SK-N-SH (cell line): ENCODE results near the gene GTPBP4.

ENCODE experiments used
- EP300 ChIP-seq, 2 experiments: IDR thresholded peaks; 2 replicates each; pipeline versions ENCODE4 v1.4.0 to v1.6.1; 2012; ENCODE audit warnings: borderline replicate concordance in 1 of 2, low read depth in 1 of 2, low read length in 1 of 2
- JUND ChIP-seq: IDR thresholded peaks from 2 replicates; pipeline ENCODE4 v1.4.0; 2012
- MXI1 ChIP-seq: IDR thresholded peaks from 2 replicates; pipeline ENCODE4 v1.6.1; 2012; ENCODE audit warnings: mild to moderate bottlenecking, low read depth, low read length, improper control_type of control experiment
- NRF1 ChIP-seq: IDR thresholded peaks from 2 replicates; pipeline ENCODE4 v1.6.1; 2012; ENCODE audit warnings: low read depth, mild to moderate bottlenecking, low read length
- REST ChIP-seq: IDR thresholded peaks from 2 replicates; pipeline ENCODE4 v1.6.1; 2012; ENCODE audit warnings: mild to moderate bottlenecking, low read depth, low read length, moderate library complexity

GRCh38 chr10:983401-983800 lies 4.8 kb upstream of the GTPBP4 start:
- TF ChIP-seq EP300 (IDR thresholded peaks at IDR 0.05; ENCODE audit: borderline replicate concordance in 1 of 2, low read depth in 1 of 2, low read length in 1 of 2): no peak
- no peak for TF ChIP-seq REST
- TF ChIP-seq MXI1: no peak
- TF ChIP-seq JUND: no peak
- no peak for TF ChIP-seq NRF1
